ENCODE data around the gene MED31.

The MED31 gene

GRCh38 chr17:6602141-6602540 lies 49.3 kb downstream of the MED31 start:
- TF ChIP-seq FOXP2 (optimal IDR thresholded peaks at IDR 0.05; ENCODE audit: borderline replicate concordance, extremely low read depth, extremely low read length, insufficient read depth) (no peak), REST (IDR thresholded peaks at IDR 0.05; ENCODE audit: insufficient read depth in 1 of 2, low read depth in 2 of 2, low read length in 2 of 2) (no peak), POLR2AphosphoS5 (IDR thresholded peaks at IDR 0.05; ENCODE audit: low read depth, low read length) (no peak), SIN3A (IDR thresholded peaks at IDR 0.05; ENCODE audit: borderline replicate concordance, insufficient read depth, low read length) (no peak), TAF1 (IDR thresholded peaks at IDR 0.05; ENCODE audit: borderline replicate concordance, insufficient read depth, low read length) (no peak)

DNA sequence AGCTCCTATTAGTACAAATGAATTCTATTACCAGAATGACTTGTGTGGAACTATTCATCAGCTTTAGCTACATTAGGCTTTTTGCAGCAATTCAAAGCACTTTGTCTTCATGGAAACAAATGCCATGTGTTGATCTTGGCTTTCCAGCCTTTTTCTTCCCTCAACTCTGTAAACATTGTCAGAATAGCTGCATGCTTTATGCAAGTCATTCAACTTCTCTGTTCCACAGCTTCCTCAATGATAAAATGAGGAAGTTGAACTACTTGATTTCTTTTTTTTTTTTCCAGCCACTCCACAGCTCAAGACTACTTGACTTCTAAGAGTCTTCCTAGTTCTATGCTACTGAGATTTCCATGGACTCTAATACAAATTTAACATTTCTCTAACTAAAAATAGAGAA lies 52.0 kb downstream of the MED31 start:
- TF ChIP-seq SIN3A (IDR thresholded peaks at IDR 0.05; ENCODE audit: borderline replicate concordance, insufficient read depth, low read length) (no peak), FOXP2 (optimal IDR thresholded peaks at IDR 0.05; ENCODE audit: borderline replicate concordance, extremely low read depth, extremely low read length, insufficient read depth) (no peak), TAF1 (IDR thresholded peaks at IDR 0.05; ENCODE audit: borderline replicate concordance, insufficient read depth, low read length) (no peak)

- no peak for TF ChIP-seq TAF1 (IDR thresholded peaks at IDR 0.05; ENCODE audit: borderline replicate concordance, insufficient read depth, low read length)
- no peak for TF ChIP-seq FOXP2 (optimal IDR thresholded peaks at IDR 0.05; ENCODE audit: borderline replicate concordance, extremely low read depth, extremely low read length, insufficient read depth)
- no peak for TF ChIP-seq POLR2AphosphoS5 (IDR thresholded peaks at IDR 0.05; ENCODE audit: low read depth, low read length)
- TF ChIP-seq REST (IDR thresholded peaks at IDR 0.05; ENCODE audit: insufficient read depth in 1 of 2, low read depth in 2 of 2, low read length in 2 of 2), result no peak
- TF ChIP-seq SIN3A (IDR thresholded peaks at IDR 0.05; ENCODE audit: borderline replicate concordance, insufficient read depth, low read length), result no peak
Observed at GRCh38 chr17:6597727-6598126, 53.7 kb downstream of the MED31 start.

GRCh38 chr17:6596941-6597340 lies 54.5 kb downstream of the MED31 start:
- TF ChIP-seq POLR2AphosphoS5 (IDR thresholded peaks at IDR 0.05; ENCODE audit: low read depth, low read length) (no peak), FOXP2 (optimal IDR thresholded peaks at IDR 0.05; ENCODE audit: borderline replicate concordance, extremely low read depth, extremely low read length, insufficient read depth) (no peak), TAF1 (IDR thresholded peaks at IDR 0.05; ENCODE audit: borderline replicate concordance, insufficient read depth, low read length) (no peak), REST (IDR thresholded peaks at IDR 0.05; ENCODE audit: insufficient read depth in 1 of 2, low read depth in 2 of 2, low read length in 2 of 2) (no peak), SIN3A (IDR thresholded peaks at IDR 0.05; ENCODE audit: borderline replicate concordance, insufficient read depth, low read length) (no peak)

GRCh38 chr17:6596511-6596910 lies 54.9 kb downstream of the MED31 start:
- TF ChIP-seq FOXP2 (optimal IDR thresholded peaks at IDR 0.05; ENCODE audit: borderline replicate concordance, extremely low read depth, extremely low read length, insufficient read depth) (no peak), POLR2AphosphoS5 (IDR thresholded peaks at IDR 0.05; ENCODE audit: low read depth, low read length) (no peak), TAF1 (IDR thresholded peaks at IDR 0.05; ENCODE audit: borderline replicate concordance, insufficient read depth, low read length) (no peak), SIN3A (IDR thresholded peaks at IDR 0.05; ENCODE audit: borderline replicate concordance, insufficient read depth, low read length) (no peak), REST (IDR thresholded peaks at IDR 0.05; ENCODE audit: insufficient read depth in 1 of 2, low read depth in 2 of 2, low read length in 2 of 2) (no peak)
